Liver (tissue), 9 donors: Measurements from ENCODE around the gene LAMA5. TPM values are rescaled to one million over a fixed set of nuclear protein-coding genes. Genes with fewer than 3 reads are reported as not detected.
A peak's percentile ranks its signal among the peaks of the same experiment; 100 is the strongest.

Experiments
- DNase-seq: peaks from one replicate; pipeline ENCODE4 v3.0.0-alpha.2; 2017; ENCODE audit warnings: low spot score
- H3K27ac ChIP-seq, 2 donors: one replicate each; pipeline ENCODE4 v1.7.0; 2013; ENCODE audit warnings: inconsistent platforms in 2 of 2, low read length in 2 of 2, control low read depth in 1 of 2, low read depth in 1 of 2, mild to moderate bottlenecking in 1 of 2
- H3K27me3 ChIP-seq, 4 donors: one replicate each; pipeline versions ENCODE4 v1.6.1 to v1.7.0; 2013; ENCODE audit warnings: low read length in 3 of 4, inconsistent platforms in 1 of 4, mild to moderate bottlenecking in 1 of 4, moderate library complexity in 1 of 4; ENCODE audit not compliant: control insufficient read depth in 4 of 4, insufficient read depth in 4 of 4
- H3K36me3 ChIP-seq, 4 donors: one replicate each; pipeline versions ENCODE4 v1.6.1 to v1.7.0; 2013; ENCODE audit warnings: low read length in 3 of 4, mild to moderate bottlenecking in 3 of 4, low read depth in 1 of 4, moderate library complexity in 1 of 4; ENCODE audit not compliant: control insufficient read depth in 4 of 4, insufficient read depth in 3 of 4
- H3K4me1 ChIP-seq, 4 donors: one replicate each; pipeline versions ENCODE4 v1.6.1 to v1.7.0; 2013; ENCODE audit warnings: low read length in 3 of 4, mild to moderate bottlenecking in 3 of 4, moderate library complexity in 1 of 4; ENCODE audit not compliant: control insufficient read depth in 4 of 4, insufficient read depth in 4 of 4
- H3K4me3 ChIP-seq, 3 donors: one replicate each; pipeline versions ENCODE4 v1.6.1 to v1.7.0; 2013; ENCODE audit warnings: low read length in 3 of 3, control low read depth in 1 of 3, low read depth in 1 of 3, mild to moderate bottlenecking in 1 of 3
- H3K9ac ChIP-seq, 2 donors: one replicate each; pipeline ENCODE4 v1.7.0; 2013; ENCODE audit warnings: low read length in 2 of 2, mild to moderate bottlenecking in 2 of 2, moderate library complexity in 2 of 2, control low read depth in 1 of 2, low read depth in 1 of 2
- H3K9me3 ChIP-seq, 4 donors: one replicate each; pipeline versions ENCODE4 v1.6.1 to v1.7.0; 2013; ENCODE audit warnings: low read length in 3 of 4; ENCODE audit not compliant: control insufficient read depth in 4 of 4
- GABPA ChIP-seq, 2 donors: IDR thresholded peaks in 1 of 2; conservative IDR thresholded peaks in 1 of 2; 2 replicates each; pipeline ENCODE4 v1.6.1; 2016; ENCODE audit warnings: antibody characterized with exemption in 2 of 2, mild to moderate bottlenecking in 1 of 2, moderate library complexity in 1 of 2
- HNF4A ChIP-seq, 2 donors: conservative IDR thresholded peaks; 2 replicates each; pipeline ENCODE4 v1.6.1; 2016; ENCODE audit warnings: antibody characterized with exemption in 2 of 2, mild to moderate bottlenecking in 2 of 2
- HNF4G ChIP-seq: IDR thresholded peaks from 2 replicates; pipeline ENCODE4 v1.6.1; 2016; ENCODE audit warnings: antibody characterized with exemption
- JUND ChIP-seq, 2 donors: IDR thresholded peaks; 2 replicates each; pipeline ENCODE4 v1.6.1; 2016; ENCODE audit warnings: antibody characterized with exemption in 2 of 2
- NR2F2 ChIP-seq: IDR thresholded peaks from 2 replicates; pipeline ENCODE4 v1.6.1; 2016; ENCODE audit warnings: antibody characterized with exemption
- RXRA ChIP-seq, 2 donors: IDR thresholded peaks; 2 replicates each; pipeline ENCODE4 v1.6.1; 2017 to 2018; ENCODE audit warnings: antibody characterized with exemption in 2 of 2, mild to moderate bottlenecking in 1 of 2
- WGBS: extraction: QIAGEN DNeasy Blood & Tissue Kit; methylation state at CpG from one replicate; pipeline ENCODE4 v1.1.7; 2013; 5-methylcytosine and 5-hydroxymethylcytosine counted together
- polyA plus RNA-seq, 2 donors: library from polyadenylated mRNA; stranded (reverse) in 1 of 2; unstranded in 1 of 2; fragments of 200-250 nt in 1 of 2; fragments of >200 nt in 1 of 2; fragmentation: Nextera tagmentation in 1 of 2; extraction: Ambion mirVana in 1 of 2; gene quantifications; one replicate each; pipeline versions ENCODE4 v1.2.1 to v1.2.3, GENCODE V29; 2013 to 2015
- total RNA-seq, 2 donors: library from RNA; depleted of rRNA; stranded (reverse); fragments of >200 nt; gene quantifications; one replicate each; pipeline ENCODE4 v1.2.3, GENCODE V29; 2014
- TF ChIP-seq, protein P1 (sequence below): IDR thresholded peaks from 2 replicates; pipeline ENCODE4 v1.6.1; 2016; ENCODE audit warnings: antibody characterized with exemption, mild to moderate bottlenecking
- TF ChIP-seq, protein P2 (sequence below): IDR thresholded peaks from 2 replicates; pipeline ENCODE4 v1.6.1; 2016; ENCODE audit warnings: antibody characterized with exemption
- TF ChIP-seq, protein P3 (sequence below): IDR thresholded peaks from 2 replicates; pipeline ENCODE4 v1.6.1; 2016; ENCODE audit warnings: antibody characterized with exemption
- TF ChIP-seq, protein P4 (sequence below): fragments of 150-350 bp; IDR thresholded peaks from 2 replicates; pipeline ENCODE4 v1.5.1; 2017; ENCODE audit warnings: improper control_type of control experiment, low read depth, low read length; ENCODE audit not compliant: missing input control
- donor health status: healthy.
- donor health status: healthy.
- donor health status: healthy.
- donor health status: healthy.
- donor health status: healthy.

The LAMA5 gene
- total and polyA plus RNA-seq, 4 donors, result 3.6 to 40.2 (median 13.7) TPM

DNA sequence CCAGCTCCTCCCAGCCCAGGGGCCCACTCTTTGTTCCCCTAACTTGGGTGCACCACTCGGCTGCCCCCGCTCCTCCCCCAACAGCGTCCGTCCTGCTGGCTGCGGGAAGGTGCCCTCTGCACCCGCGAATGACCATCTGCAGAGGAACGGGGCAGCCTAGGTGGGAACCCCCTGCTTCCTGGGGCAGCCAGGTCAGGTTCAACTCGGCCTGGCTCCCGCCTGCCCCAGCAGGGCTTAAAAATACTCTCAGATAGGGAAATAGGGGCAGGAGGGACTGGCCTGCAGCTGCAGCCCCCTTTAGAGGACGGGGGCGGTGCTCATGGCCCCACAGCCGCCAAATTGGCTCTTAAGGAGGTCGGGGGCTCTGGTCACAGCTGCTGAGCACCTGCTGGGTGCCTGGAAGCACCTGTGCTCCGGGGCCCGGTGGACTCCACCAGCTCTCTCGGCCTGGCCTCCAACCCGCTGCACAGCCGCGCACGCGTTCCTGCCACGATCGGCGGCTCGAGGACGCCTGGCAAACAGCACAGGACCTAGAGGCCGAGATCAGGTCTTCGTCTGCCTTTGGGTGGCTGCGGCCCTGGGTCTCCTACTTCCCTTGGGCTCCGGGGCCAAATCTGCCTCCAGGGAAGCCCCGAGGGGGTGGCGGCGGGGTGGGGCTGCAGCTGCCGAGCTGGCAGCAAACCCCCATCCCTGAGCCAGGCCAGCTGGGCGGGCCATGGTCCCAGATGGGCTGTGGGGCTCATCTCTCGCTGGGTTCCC lies 700 bp upstream of the LAMA5 start:
- 5% methylated on average over 37 of the region's 37 CpGs for WGBS
- H3K4me1 ChIP-seq, result peaks cover 45 to 81% (median 59%) of the 10 kb centered on the region in 4 donors
- H3K27me3 ChIP-seq, result no peaks in the 10 kb centered on the region
- peak overlapping the region in 2 of 3 donors; percentile 6 to 79 for H3K4me3 ChIP-seq
- H3K27ac ChIP-seq, result peak overlapping the region; percentile 53 to 62
- H3K9me3 ChIP-seq, result no peaks in the 10 kb centered on the region
- no peak for DNase-seq
- TF ChIP-seq NR2F2 (no peak), HNF4G (no peak), RXRA (IDR thresholded peaks at IDR 0.05) (no peak)
- TF ChIP-seq, protein P1, sequence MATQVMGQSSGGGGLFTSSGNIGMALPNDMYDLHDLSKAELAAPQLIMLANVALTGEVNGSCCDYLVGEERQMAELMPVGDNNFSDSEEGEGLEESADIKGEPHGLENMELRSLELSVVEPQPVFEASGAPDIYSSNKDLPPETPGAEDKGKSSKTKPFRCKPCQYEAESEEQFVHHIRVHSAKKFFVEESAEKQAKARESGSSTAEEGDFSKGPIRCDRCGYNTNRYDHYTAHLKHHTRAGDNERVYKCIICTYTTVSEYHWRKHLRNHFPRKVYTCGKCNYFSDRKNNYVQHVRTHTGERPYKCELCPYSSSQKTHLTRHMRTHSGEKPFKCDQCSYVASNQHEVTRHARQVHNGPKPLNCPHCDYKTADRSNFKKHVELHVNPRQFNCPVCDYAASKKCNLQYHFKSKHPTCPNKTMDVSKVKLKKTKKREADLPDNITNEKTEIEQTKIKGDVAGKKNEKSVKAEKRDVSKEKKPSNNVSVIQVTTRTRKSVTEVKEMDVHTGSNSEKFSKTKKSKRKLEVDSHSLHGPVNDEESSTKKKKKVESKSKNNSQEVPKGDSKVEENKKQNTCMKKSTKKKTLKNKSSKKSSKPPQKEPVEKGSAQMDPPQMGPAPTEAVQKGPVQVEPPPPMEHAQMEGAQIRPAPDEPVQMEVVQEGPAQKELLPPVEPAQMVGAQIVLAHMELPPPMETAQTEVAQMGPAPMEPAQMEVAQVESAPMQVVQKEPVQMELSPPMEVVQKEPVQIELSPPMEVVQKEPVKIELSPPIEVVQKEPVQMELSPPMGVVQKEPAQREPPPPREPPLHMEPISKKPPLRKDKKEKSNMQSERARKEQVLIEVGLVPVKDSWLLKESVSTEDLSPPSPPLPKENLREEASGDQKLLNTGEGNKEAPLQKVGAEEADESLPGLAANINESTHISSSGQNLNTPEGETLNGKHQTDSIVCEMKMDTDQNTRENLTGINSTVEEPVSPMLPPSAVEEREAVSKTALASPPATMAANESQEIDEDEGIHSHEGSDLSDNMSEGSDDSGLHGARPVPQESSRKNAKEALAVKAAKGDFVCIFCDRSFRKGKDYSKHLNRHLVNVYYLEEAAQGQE, result no peak
- H3K9ac ChIP-seq, result no peak overlapping the region
- no peaks in the 10 kb centered on the region for H3K36me3 ChIP-seq

DNA sequence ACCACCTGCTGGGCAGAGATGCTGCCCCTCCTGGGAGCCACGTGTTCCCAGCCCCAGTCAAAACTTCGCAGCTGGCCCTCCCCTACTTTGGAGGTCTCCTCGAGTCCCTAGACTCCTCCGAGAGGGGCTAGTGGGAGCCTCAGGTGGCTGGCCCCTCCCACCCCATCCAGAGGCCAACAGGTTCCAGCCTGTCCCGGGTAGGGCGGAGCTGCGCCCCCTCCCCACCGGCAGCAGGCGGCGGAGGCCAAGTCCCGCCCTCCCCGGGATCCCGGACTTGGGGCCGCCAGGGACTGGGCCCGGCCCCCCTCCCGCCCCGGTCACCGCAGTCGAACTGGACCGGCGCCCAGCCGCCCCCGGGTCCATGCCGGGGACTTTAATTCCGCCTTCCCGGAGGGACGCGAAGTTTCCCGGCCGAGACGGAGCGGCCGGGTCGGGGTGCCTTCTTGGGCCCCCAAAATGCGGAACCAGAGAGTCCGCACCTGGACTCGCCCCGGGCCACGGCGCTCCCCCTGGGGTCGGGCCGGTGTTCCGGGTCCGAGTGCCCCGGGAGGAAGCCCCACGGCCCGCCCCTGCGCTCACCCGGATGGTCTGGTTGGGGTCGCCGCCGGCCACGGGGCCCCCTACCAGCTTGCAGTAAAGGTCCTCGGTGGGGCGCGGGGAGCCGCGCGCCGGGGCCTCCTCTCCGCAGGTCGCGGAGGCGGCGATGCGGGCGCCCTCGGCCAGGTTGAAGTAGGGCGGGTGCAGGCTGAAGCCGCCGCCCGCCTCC lies 559 bp downstream of the LAMA5 start:
- H3K9me3 ChIP-seq, result no peaks in the 10 kb centered on the region
- H3K9ac ChIP-seq, result peak overlapping the region in 1 of 2 donors; percentile 14
- TF ChIP-seq, protein P1, result no peak
- no peak for TF ChIP-seq GABPA (IDR thresholded peaks at IDR 0.05 in 1 of 2, conservative IDR thresholded peaks at IDR 0.05 in 1 of 2)
- TF ChIP-seq, protein P2, sequence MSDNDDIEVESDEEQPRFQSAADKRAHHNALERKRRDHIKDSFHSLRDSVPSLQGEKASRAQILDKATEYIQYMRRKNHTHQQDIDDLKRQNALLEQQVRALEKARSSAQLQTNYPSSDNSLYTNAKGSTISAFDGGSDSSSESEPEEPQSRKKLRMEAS, result no peak
- TF ChIP-seq, protein P3, sequence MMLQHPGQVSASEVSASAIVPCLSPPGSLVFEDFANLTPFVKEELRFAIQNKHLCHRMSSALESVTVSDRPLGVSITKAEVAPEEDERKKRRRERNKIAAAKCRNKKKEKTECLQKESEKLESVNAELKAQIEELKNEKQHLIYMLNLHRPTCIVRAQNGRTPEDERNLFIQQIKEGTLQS, result no peak
- peak; percentile 41 to 47 for TF ChIP-seq HNF4A (conservative IDR thresholded peaks at IDR 0.05)
- TF ChIP-seq, protein P4, sequence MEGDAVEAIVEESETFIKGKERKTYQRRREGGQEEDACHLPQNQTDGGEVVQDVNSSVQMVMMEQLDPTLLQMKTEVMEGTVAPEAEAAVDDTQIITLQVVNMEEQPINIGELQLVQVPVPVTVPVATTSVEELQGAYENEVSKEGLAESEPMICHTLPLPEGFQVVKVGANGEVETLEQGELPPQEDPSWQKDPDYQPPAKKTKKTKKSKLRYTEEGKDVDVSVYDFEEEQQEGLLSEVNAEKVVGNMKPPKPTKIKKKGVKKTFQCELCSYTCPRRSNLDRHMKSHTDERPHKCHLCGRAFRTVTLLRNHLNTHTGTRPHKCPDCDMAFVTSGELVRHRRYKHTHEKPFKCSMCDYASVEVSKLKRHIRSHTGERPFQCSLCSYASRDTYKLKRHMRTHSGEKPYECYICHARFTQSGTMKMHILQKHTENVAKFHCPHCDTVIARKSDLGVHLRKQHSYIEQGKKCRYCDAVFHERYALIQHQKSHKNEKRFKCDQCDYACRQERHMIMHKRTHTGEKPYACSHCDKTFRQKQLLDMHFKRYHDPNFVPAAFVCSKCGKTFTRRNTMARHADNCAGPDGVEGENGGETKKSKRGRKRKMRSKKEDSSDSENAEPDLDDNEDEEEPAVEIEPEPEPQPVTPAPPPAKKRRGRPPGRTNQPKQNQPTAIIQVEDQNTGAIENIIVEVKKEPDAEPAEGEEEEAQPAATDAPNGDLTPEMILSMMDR, result no peak
- TF ChIP-seq JUND (IDR thresholded peaks at IDR 0.05), result no peak
- no peak for TF ChIP-seq RXRA (IDR thresholded peaks at IDR 0.05)
- peak overlapping the region; percentile 51 to 76 for H3K27ac ChIP-seq
- no peak for DNase-seq
- H3K4me3 ChIP-seq, result peak overlapping the region; percentile 32 to 79 (median 58)
- H3K4me1 ChIP-seq, result peaks cover 46 to 93% (median 70%) of the 10 kb centered on the region in 4 donors
- H3K36me3 ChIP-seq, result peaks cover 0 to 2% (median 0%) of the 10 kb centered on the region in 4 donors
- no peaks in the 10 kb centered on the region for H3K27me3 ChIP-seq
- WGBS, result 2% methylated on average over 72 of the region's 72 CpGs
